OCI-LY3 (cell line): ENCODE measurements around the gene ACSL3.

ENCODE experiments used
- EZH2phosphoT487 ChIP-seq: fragments of 200-600 bp; shearing (Covaris generic); IDR thresholded peaks from 2 replicates; pipeline ENCODE4 v1.6.1; 2018; ENCODE audit warnings: antibody characterized with exemption, mixed run types, low read depth
- TF ChIP-seq, protein P1 (sequence below): fragments of 200-600, 300-600 bp; sonication (generic); IDR thresholded peaks from 2 replicates; pipeline ENCODE4 v1.5.1; 2014; ENCODE audit warnings: antibody characterized with exemption, low read length, low read depth

- TF ChIP-seq, protein P1, sequence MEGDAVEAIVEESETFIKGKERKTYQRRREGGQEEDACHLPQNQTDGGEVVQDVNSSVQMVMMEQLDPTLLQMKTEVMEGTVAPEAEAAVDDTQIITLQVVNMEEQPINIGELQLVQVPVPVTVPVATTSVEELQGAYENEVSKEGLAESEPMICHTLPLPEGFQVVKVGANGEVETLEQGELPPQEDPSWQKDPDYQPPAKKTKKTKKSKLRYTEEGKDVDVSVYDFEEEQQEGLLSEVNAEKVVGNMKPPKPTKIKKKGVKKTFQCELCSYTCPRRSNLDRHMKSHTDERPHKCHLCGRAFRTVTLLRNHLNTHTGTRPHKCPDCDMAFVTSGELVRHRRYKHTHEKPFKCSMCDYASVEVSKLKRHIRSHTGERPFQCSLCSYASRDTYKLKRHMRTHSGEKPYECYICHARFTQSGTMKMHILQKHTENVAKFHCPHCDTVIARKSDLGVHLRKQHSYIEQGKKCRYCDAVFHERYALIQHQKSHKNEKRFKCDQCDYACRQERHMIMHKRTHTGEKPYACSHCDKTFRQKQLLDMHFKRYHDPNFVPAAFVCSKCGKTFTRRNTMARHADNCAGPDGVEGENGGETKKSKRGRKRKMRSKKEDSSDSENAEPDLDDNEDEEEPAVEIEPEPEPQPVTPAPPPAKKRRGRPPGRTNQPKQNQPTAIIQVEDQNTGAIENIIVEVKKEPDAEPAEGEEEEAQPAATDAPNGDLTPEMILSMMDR, result no peak
- no peak for TF ChIP-seq EZH2phosphoT487
These were observed 18.2 kb downstream of the ACSL3 start for GRCh38 chr2:222878877-222879603.
